A549 (cell line): ENCODE measurements around the gene SUSD1. TPM values are rescaled to one million over a fixed set of nuclear protein-coding genes. Genes with fewer than 3 reads are reported as not detected.

Experiments used
- ATAC-seq, 2 experiments: fragments of 200-7000 bp in 1 of 2; fragments of >200 bp in 1 of 2; cut with Nextera tagmentation in 1 of 2; cut with Tn5 transposase in 1 of 2; 3 replicates each; pipeline versions ENCODE4 v1.8.0 to v1.9.1; 2018 to 2020; ENCODE audit warnings: mild to moderate bottlenecking in 1 of 2, moderate library complexity in 1 of 2
- CTCF ChIA-PET: fragments of 300-600 bp; sonication (Branson Sonifier 250); formaldehyde crosslinking; extraction: SDS; loops from one replicate; lab custom pipeline; 2021; ENCODE audit warnings: antibody characterized with exemption, inconsistent platforms; lab: Yijun Ruan, JAX
- POLR2A ChIA-PET: fragments of 350-600 bp; formaldehyde crosslinking; extraction: SDS; loops from one replicate; lab custom pipeline; 2021; ENCODE audit warnings: antibody characterized with exemption, inconsistent platforms; lab: Yijun Ruan, JAX
- DNase-seq, 2 experiments: peaks; one replicate each; pipeline versions ENCODE4 v3.0.0 to v3.0.0-alpha.2; 2011 to 2016; ENCODE audit warnings: low read depth in 1 of 2, low spot score in 1 of 2
- FAIRE-seq: peaks from 2 replicates; lab custom pipeline; 2011; peaks lifted over from hg19 to GRCh38; lab: Jason Lieb, UNC
- H3K27ac ChIP-seq, 2 experiments: fragments of >200 bp; sonication (Bioruptor Twin); formaldehyde crosslinking; 3 replicates each; pipeline ENCODE4 v1.5.1; 2016 to 2017
- H3K4me1 ChIP-seq: fragments of >200 bp; sonication (Bioruptor Twin); formaldehyde crosslinking; 3 replicates; pipeline ENCODE4 v1.6.1; 2016
- H3K4me2 ChIP-seq: fragments of >200 bp; sonication (Bioruptor Twin); formaldehyde crosslinking; 3 replicates; pipeline ENCODE4 v1.6.1; 2016
- H3K4me3 ChIP-seq: fragments of >200 bp; sonication (Bioruptor Twin); formaldehyde crosslinking; 3 replicates; pipeline ENCODE4 v1.5.1; 2016
- H3K9me3 ChIP-seq: fragments of >200 bp; sonication (Bioruptor Twin); formaldehyde crosslinking; 3 replicates; pipeline ENCODE4 v1.6.1; 2016
- CBX2 ChIP-seq: fragments of 200-600 bp; sonication (generic); IDR thresholded peaks from 2 replicates; pipeline ENCODE4 v1.6.1; 2016; ENCODE audit warnings: low read depth, mild to moderate bottlenecking, borderline replicate concordance
- CBX8 ChIP-seq: fragments of 200-600 bp; sonication (generic); IDR thresholded peaks from 2 replicates; pipeline ENCODE4 v1.6.1; 2016
- CEBPB ChIP-seq, 2 experiments: fragments of >200 bp in 1 of 2; sonication (Bioruptor Twin) in 1 of 2; formaldehyde crosslinking in 1 of 2; IDR thresholded peaks; 2 replicates each; pipeline ENCODE4 v1.6.1; 2012 to 2016
- CHD4 ChIP-seq: fragments of 200-600 bp; sonication (generic); IDR thresholded peaks from 2 replicates; pipeline ENCODE4 v1.6.1; 2016; ENCODE audit warnings: antibody characterized with exemption, mild to moderate bottlenecking, borderline replicate concordance
- EHF ChIP-seq: fragments of 250-450 bp; sonication (Bioruptor Pico); IDR thresholded peaks from 2 replicates; pipeline ENCODE4 v1.5.0; 2020; ENCODE audit warnings: mild to moderate bottlenecking
- EHMT2 ChIP-seq: fragments of 200-600 bp; sonication (generic); IDR thresholded peaks from 2 replicates; pipeline ENCODE4 v1.6.1; 2016; ENCODE audit warnings: antibody characterized with exemption, low read depth, mild to moderate bottlenecking, moderate library complexity
- EP300 ChIP-seq, 2 experiments: fragments of >200 bp; sonication (Bioruptor Twin); formaldehyde crosslinking; IDR thresholded peaks; 2 replicates in 1 of 2; 3 replicates in 1 of 2; pipeline ENCODE4 v1.6.1; 2016 to 2017
- ESRRA ChIP-seq: fragments of 150-350 bp; IDR thresholded peaks from 2 replicates; pipeline ENCODE4 v1.6.1; 2014; ENCODE audit warnings: mild to moderate bottlenecking, low read length, borderline replicate concordance
- FOSL2 ChIP-seq, 2 experiments: fragments of 450-650 bp in 1 of 2; fragments of >200 bp in 1 of 2; sonication (Bioruptor Twin) in 1 of 2; formaldehyde crosslinking; IDR thresholded peaks; 2 replicates each; pipeline versions ENCODE4 v1.5.0 to v1.6.1; 2016 to 2020; ENCODE audit warnings: mild to moderate bottlenecking in 1 of 2, moderate library complexity in 1 of 2
- GATA3 ChIP-seq: IDR thresholded peaks from 2 replicates; pipeline ENCODE4 v1.6.1; 2012; ENCODE audit warnings: borderline replicate concordance
- HDAC2 ChIP-seq: fragments of 200-600 bp; sonication (generic); IDR thresholded peaks from 2 replicates; pipeline ENCODE4 v1.6.1; 2016
- HEYL ChIP-seq: fragments of 250-450 bp; sonication (Bioruptor Pico); IDR thresholded peaks from 2 replicates; pipeline ENCODE4 v1.8.0; 2021; ENCODE audit warnings: mild to moderate bottlenecking, moderate library complexity
- JUN ChIP-seq, 2 experiments: fragments of >200 bp; sonication (Bioruptor Twin); formaldehyde crosslinking; IDR thresholded peaks; 2 replicates in 1 of 2; 3 replicates in 1 of 2; pipeline ENCODE4 v1.6.1; 2016 to 2017
- KDM1A ChIP-seq: fragments of 200-600 bp; sonication (generic); IDR thresholded peaks from 2 replicates; pipeline ENCODE4 v1.6.1; 2016; ENCODE audit warnings: low read depth, mild to moderate bottlenecking
- MAFK ChIP-seq: fragments of 450-650 bp; IDR thresholded peaks from 2 replicates; pipeline ENCODE4 v1.6.1; 2014; ENCODE audit not compliant: partially characterized antibody
- NFE2L2 ChIP-seq: fragments of 150-350 bp; conservative IDR thresholded peaks from 2 replicates; pipeline ENCODE4 v1.6.1; 2014; ENCODE audit warnings: low read length
- NPAS2 ChIP-seq: fragments of 250-450 bp; sonication (Bioruptor Pico); IDR thresholded peaks from 2 replicates; pipeline ENCODE4 v1.8.0; 2022; ENCODE audit warnings: mild to moderate bottlenecking, moderate library complexity, borderline replicate concordance
- NR3C1 ChIP-seq: fragments of >200 bp; sonication (Bioruptor Twin); formaldehyde crosslinking; IDR thresholded peaks from 3 replicates; pipeline ENCODE4 v1.6.1; 2017
- RAD21 ChIP-seq, 2 experiments: fragments of >200 bp in 1 of 2; sonication (Bioruptor Twin) in 1 of 2; formaldehyde crosslinking in 1 of 2; IDR thresholded peaks in 1 of 2; conservative IDR thresholded peaks in 1 of 2; 2 replicates in 1 of 2; 3 replicates in 1 of 2; pipeline ENCODE4 v1.6.1; 2012 to 2018; ENCODE audit warnings: inconsistent platforms in 1 of 2
- RARB ChIP-seq: fragments of 250-450 bp; sonication (Bioruptor Pico); IDR thresholded peaks from 2 replicates; pipeline ENCODE4 v1.8.0; 2021; ENCODE audit warnings: mild to moderate bottlenecking, moderate library complexity
- RCOR1 ChIP-seq: fragments of 150-350 bp; IDR thresholded peaks from 2 replicates; pipeline ENCODE4 v1.6.1; 2014; ENCODE audit warnings: antibody characterized with exemption, low read length, low read depth
- SMC3 ChIP-seq: fragments of >200 bp; sonication (Bioruptor Twin); formaldehyde crosslinking; IDR thresholded peaks from 3 replicates; pipeline ENCODE4 v1.6.1; 2018; ENCODE audit warnings: inconsistent platforms
- TFCP2L1 ChIP-seq: fragments of 250-450 bp; sonication (Bioruptor Pico); IDR thresholded peaks from 2 replicates; pipeline ENCODE4 v1.5.0; 2021; ENCODE audit warnings: mild to moderate bottlenecking
- TP53 ChIP-seq: fragments of 250-450 bp; sonication (Bioruptor Pico); IDR thresholded peaks from 2 replicates; pipeline ENCODE4 v1.5.0; 2021; ENCODE audit warnings: mild to moderate bottlenecking, moderate library complexity
- ZC3H11A ChIP-seq: fragments of 450-650 bp; IDR thresholded peaks from 2 replicates; pipeline ENCODE4 v1.6.1; 2014; ENCODE audit warnings: antibody characterized with exemption, mild to moderate bottlenecking
- WGBS: methylation state at CpG from one replicate; pipeline ENCODE4 v1.1.6; 2017; ENCODE audit errors: missing lambda C conversion rate; 5-methylcytosine and 5-hydroxymethylcytosine counted together
- polyA plus RNA-seq, 4 experiments: library from polyadenylated mRNA; depleted of rRNA in 3 of 4; stranded (reverse); fragments of >200 nt; fragmentation: RNase III in 1 of 4; extraction: RNeasy Plus Mini Kit Qiagen cat#74134 plus additional on column Dnase treatment in 1 of 4; gene quantifications; 2 replicates in 3 of 4; 3 replicates in 1 of 4; pipeline ENCODE4 v1.2.3, GENCODE V29; 2011 to 2017
- TF ChIP-seq, protein P1 (sequence below): fragments of 250-450 bp; sonication (Bioruptor Pico); IDR thresholded peaks from 2 replicates; pipeline ENCODE4 v1.5.0; 2020; ENCODE audit warnings: low read depth, mild to moderate bottlenecking, moderate library complexity
- TF ChIP-seq, protein P2 (sequence below): IDR thresholded peaks from 2 replicates; pipeline ENCODE4 v1.6.1; 2012
- TF ChIP-seq, protein P3 (sequence below): IDR thresholded peaks from 2 replicates; pipeline ENCODE4 v1.6.1; 2012
- TF ChIP-seq, protein P4 (sequence below): fragments of >200 bp; sonication (Bioruptor Twin); formaldehyde crosslinking; IDR thresholded peaks from 3 replicates; pipeline ENCODE4 v1.6.1; 2016
- TF ChIP-seq, protein P5 (sequence below): fragments of >200 bp; sonication (Bioruptor Twin); formaldehyde crosslinking; IDR thresholded peaks from 3 replicates; pipeline ENCODE4 v1.5.1; 2016
- TF ChIP-seq, protein P6 (sequence below): fragments of 450-650 bp; IDR thresholded peaks from 2 replicates; pipeline ENCODE4 v1.6.1; 2014; ENCODE audit warnings: antibody characterized with exemption

SUSD1 gene
- polyA plus RNA-seq, 2 of the 4 experiments (the other 2 are of a cell fraction) = 15.7 to 18.6 TPM

DNA sequence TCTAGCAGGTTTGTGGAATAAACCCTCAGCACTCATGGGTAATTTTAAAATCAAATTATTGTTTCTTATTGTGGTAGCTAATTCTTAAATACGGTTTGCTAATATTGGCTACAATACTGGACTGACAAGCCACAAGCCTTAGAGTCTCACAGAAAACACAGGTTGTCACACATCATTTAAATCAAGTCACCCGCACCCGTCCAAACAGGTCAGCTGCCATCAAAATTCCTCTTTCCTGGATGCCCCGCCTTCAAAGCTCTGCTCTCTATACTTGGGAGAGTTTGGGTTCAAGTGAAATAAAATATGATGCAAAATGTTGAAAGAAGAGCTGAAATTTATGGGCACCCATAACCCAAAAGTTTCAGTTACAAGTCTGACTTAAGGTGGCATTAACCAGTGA lies 12.3 kb upstream of the SUSD1 start:
- 83% methylated on average over 4 of the region's 4 CpGs for WGBS
- Histone ChIP-seq H3K27ac (no peak overlapping the region; a peak in 1 of 6 replicates), H3K4me2 (no peak overlapping the region), H3K4me1 (no peaks in the 10 kb centered on the region), H3K4me3 (no peak overlapping the region), H3K9me3 (no peaks in the 10 kb centered on the region)
- no peak for FAIRE-seq
- TF ChIP-seq MAFK = no peak
- no peak for ATAC-seq
- ChIA-PET CTCF (interaction anchor here (0.6 to 1.6 kb wide), 10 partner anchors 8 to 427 kb away, joined by 3 to 6 read pairs (median 3); no protein-coding TSS in a partner anchor), POLR2A (no interaction called here)
- DNase-seq = no peak

DNA sequence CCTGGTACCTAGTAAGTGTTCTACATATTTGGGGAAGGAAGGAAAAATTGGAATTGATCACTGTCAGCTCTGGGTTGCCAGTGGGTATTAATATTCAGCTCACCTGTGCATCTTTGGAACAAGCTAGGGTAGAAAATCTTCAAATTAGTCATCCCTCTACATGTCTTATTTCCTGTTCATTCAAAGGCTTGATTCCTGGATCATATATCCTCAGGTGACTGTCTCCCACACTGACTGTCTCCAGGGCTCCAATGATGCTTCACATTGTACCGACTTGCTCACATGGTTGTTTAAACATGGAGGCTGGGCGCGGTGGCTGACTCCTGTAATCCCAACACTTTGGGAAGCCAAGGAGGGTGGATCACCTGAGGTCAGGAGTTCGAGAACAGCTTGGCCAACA lies 11.6 kb upstream of the SUSD1 start:
- DNase-seq (no peak), FAIRE-seq (no peak), ATAC-seq (no peak)
- WGBS = 88% methylated on average over 4 of the region's 4 CpGs
- Histone ChIP-seq H3K9me3 (no peaks in the 10 kb centered on the region), H3K27ac (no peak overlapping the region), H3K4me3 (no peak overlapping the region), H3K4me1 (no peaks in the 10 kb centered on the region), H3K4me2 (no peak overlapping the region)
- ChIA-PET POLR2A (no interaction called here), CTCF (interaction anchor here (1.0 to 1.6 kb wide), 5 partner anchors 9 to 427 kb away, joined by 3 to 6 read pairs (median 3); no protein-coding TSS in a partner anchor)
- TF ChIP-seq EHF (CRISPR knock-in tag) (no peak), MAFK (no peak), CHD4 (no peak), EHMT2 (no peak), RCOR1 (no peak), TP53 (no peak), NFE2L2 (no peak), TFCP2L1 (no peak), ESRRA (no peak), CBX2 (no peak), RAD21 (conservative IDR thresholded peaks at IDR 0.05 in 1 of 2, IDR thresholded peaks at IDR 0.05 in 1 of 2) (no peak), GATA3 (no peak), CBX8 (no peak), ZC3H11A (no peak)
- TF ChIP-seq, protein P1, sequence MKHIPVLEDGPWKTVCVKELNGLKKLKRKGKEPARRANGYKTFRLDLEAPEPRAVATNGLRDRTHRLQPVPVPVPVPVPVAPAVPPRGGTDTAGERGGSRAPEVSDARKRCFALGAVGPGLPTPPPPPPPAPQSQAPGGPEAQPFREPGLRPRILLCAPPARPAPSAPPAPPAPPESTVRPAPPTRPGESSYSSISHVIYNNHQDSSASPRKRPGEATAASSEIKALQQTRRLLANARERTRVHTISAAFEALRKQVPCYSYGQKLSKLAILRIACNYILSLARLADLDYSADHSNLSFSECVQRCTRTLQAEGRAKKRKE = no peak
- TF ChIP-seq, protein P2, sequence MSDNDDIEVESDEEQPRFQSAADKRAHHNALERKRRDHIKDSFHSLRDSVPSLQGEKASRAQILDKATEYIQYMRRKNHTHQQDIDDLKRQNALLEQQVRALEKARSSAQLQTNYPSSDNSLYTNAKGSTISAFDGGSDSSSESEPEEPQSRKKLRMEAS = no peak
- TF ChIP-seq, protein P3, sequence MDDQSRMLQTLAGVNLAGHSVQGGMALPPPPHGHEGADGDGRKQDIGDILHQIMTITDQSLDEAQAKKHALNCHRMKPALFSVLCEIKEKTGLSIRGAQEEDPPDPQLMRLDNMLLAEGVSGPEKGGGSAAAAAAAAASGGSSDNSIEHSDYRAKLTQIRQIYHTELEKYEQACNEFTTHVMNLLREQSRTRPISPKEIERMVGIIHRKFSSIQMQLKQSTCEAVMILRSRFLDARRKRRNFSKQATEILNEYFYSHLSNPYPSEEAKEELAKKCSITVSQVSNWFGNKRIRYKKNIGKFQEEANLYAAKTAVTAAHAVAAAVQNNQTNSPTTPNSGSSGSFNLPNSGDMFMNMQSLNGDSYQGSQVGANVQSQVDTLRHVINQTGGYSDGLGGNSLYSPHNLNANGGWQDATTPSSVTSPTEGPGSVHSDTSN = no peak
- TF ChIP-seq, protein P4, sequence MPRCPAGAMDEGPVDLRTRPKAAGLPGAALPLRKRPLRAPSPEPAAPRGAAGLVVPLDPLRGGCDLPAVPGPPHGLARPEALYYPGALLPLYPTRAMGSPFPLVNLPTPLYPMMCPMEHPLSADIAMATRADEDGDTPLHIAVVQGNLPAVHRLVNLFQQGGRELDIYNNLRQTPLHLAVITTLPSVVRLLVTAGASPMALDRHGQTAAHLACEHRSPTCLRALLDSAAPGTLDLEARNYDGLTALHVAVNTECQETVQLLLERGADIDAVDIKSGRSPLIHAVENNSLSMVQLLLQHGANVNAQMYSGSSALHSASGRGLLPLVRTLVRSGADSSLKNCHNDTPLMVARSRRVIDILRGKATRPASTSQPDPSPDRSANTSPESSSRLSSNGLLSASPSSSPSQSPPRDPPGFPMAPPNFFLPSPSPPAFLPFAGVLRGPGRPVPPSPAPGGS = no peak

DNA sequence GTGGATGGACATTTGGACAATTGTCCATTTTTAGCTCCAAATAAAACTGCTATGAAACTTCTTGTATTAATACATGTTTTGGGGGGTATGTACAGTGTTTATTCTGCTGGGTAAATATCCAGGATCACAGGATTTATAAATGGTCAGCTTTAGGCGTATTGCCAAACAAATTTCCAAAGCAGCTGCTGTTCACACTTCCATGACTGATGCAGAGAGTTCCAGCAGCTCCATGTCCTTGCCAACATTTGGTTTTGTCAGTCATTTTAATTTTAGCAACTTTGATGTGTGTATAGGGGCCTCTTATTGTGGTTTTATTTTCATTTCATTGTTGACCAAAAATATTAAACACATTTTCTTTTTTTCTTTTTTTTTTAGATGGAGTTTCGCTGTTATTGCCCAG lies 9.8 kb upstream of the SUSD1 start:
- Histone ChIP-seq H3K4me3 (no peak overlapping the region), H3K9me3 (no peaks in the 10 kb centered on the region), H3K4me2 (no peak overlapping the region), H3K4me1 (peaks cover 14% of the 10 kb centered on the region), H3K27ac (no peak overlapping the region)
- 84% methylated on average over 2 of the region's 2 CpGs for WGBS
- DNase-seq = no peak
- CTCF ChIA-PET = interaction anchor here (0.7 to 2.1 kb wide), 3 partner anchors 9 to 32 kb away, joined by 3 to 8 read pairs (median 3); partner anchors contain the start of gene SUSD1
- no peak for FAIRE-seq
- POLR2A ChIA-PET = no interaction called here
- no peak for ATAC-seq
- TF ChIP-seq JUN (IDR thresholded peaks at IDR 0.05) (no peak), RARB (CRISPR knock-in tag) (no peak), ESRRA (no peak), NPAS2 (CRISPR knock-in tag) (no peak), CEBPB (IDR thresholded peaks at IDR 0.05) (no peak), TP53 (no peak), KDM1A (no peak), EHMT2 (no peak), SMC3 (no peak), FOSL2 (IDR thresholded peaks at IDR 0.05) (no peak), FOSL2 (CRISPR knock-in tag; IDR thresholded peaks at IDR 0.05) (no peak), GATA3 (no peak), NR3C1 (no peak), EP300 (IDR thresholded peaks at IDR 0.05) (no peak), HDAC2 (no peak), RAD21 (conservative IDR thresholded peaks at IDR 0.05 in 1 of 2, IDR thresholded peaks at IDR 0.05 in 1 of 2) (no peak), HEYL (no peak)
- TF ChIP-seq, protein P5, sequence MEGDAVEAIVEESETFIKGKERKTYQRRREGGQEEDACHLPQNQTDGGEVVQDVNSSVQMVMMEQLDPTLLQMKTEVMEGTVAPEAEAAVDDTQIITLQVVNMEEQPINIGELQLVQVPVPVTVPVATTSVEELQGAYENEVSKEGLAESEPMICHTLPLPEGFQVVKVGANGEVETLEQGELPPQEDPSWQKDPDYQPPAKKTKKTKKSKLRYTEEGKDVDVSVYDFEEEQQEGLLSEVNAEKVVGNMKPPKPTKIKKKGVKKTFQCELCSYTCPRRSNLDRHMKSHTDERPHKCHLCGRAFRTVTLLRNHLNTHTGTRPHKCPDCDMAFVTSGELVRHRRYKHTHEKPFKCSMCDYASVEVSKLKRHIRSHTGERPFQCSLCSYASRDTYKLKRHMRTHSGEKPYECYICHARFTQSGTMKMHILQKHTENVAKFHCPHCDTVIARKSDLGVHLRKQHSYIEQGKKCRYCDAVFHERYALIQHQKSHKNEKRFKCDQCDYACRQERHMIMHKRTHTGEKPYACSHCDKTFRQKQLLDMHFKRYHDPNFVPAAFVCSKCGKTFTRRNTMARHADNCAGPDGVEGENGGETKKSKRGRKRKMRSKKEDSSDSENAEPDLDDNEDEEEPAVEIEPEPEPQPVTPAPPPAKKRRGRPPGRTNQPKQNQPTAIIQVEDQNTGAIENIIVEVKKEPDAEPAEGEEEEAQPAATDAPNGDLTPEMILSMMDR = no peak
- TF ChIP-seq, protein P6, sequence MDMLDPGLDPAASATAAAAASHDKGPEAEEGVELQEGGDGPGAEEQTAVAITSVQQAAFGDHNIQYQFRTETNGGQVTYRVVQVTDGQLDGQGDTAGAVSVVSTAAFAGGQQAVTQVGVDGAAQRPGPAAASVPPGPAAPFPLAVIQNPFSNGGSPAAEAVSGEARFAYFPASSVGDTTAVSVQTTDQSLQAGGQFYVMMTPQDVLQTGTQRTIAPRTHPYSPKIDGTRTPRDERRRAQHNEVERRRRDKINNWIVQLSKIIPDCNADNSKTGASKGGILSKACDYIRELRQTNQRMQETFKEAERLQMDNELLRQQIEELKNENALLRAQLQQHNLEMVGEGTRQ = no peak
